Hematopoietic multipotent progenitor cell treated with erythropoietin and hydrocortisone succinate and interleukin-3 and kit ligand, for 15 days (in vitro differentiated cells): Measurements from ENCODE around the gene SPATA4.

ENCODE experiments used
- DNase-seq: peaks from one replicate; pipeline ENCODE4 v3.0.0-alpha.2; 2015; ENCODE audit warnings: low spot score

The SPATA4 gene

GRCh38 chr4:176189891-176190795 is 5.2 kb downstream of the SPATA4 start:
- no peak for DNase-seq

- no peak for DNase-seq
Measured at GRCh38 chr4:176188654-176189053, 6.7 kb downstream of the SPATA4 start.

GRCh38 chr4:176187624-176188023 is 7.8 kb downstream of the SPATA4 start:
- DNase-seq = no peak

- DNase-seq = no peak
Measured at GRCh38 chr4:176186671-176187395, 8.6 kb downstream of the SPATA4 start.

- no peak for DNase-seq
Measured at GRCh38 chr4:176186067-176186466, 9.3 kb downstream of the SPATA4 start.

- DNase-seq = no peak
Measured at GRCh38 chr4:176185051-176185450, 10.3 kb downstream of the SPATA4 start.

GRCh38 chr4:176163041-176163440 is 32.3 kb downstream of the SPATA4 start:
- DNase-seq = no peak

GRCh38 chr4:176156656-176157055 is 38.7 kb downstream of the SPATA4 start:
- no peak for DNase-seq

- DNase-seq = no peak
Measured at GRCh38 chr4:176153124-176153523, 42.3 kb downstream of the SPATA4 start.

- no peak for DNase-seq
Measured at GRCh38 chr4:176150704-176151103, 44.7 kb downstream of the SPATA4 start.

- DNase-seq = no peak
Measured at GRCh38 chr4:176150356-176150682, 45.1 kb downstream of the SPATA4 start.

- no peak for DNase-seq
Measured at GRCh38 chr4:176149680-176150355, 45.6 kb downstream of the SPATA4 start.

GRCh38 chr4:176142253-176142652 is 53.1 kb downstream of the SPATA4 start:
- DNase-seq = no peak

- no peak for DNase-seq
Measured at GRCh38 chr4:176139518-176139917, 55.9 kb downstream of the SPATA4 start.

GRCh38 chr4:176137631-176138030 is 57.8 kb downstream of the SPATA4 start:
- no peak for DNase-seq

- no peak for DNase-seq
Measured at GRCh38 chr4:176134670-176135069, 60.7 kb downstream of the SPATA4 start.
